Prostate gland (tissue), 2 donors: ENCODE results near the gene DDRGK1. TPM values are rescaled to one million over a fixed set of nuclear protein-coding genes. Genes with fewer than 3 reads are reported as not detected.

Experiments
- DNase-seq: peaks from one replicate; pipeline ENCODE4 v3.0.0-alpha.2; 2019; ENCODE audit warnings: low spot score
- H3K27ac ChIP-seq, 2 donors: fragments of 200-600 bp; sonication (generic); 2 replicates each; pipeline ENCODE4 v1.5.1; 2017 to 2019
- H3K27me3 ChIP-seq: fragments of 200-600 bp; sonication (generic); replicated peaks from 2 replicates; pipeline ENCODE4 v1.5.1; 2019; ENCODE audit not compliant: insufficient read depth
- H3K36me3 ChIP-seq, 2 donors: fragments of 200-600 bp; sonication (generic); 1 replicate in 1 of 2; 2 replicates in 1 of 2; pipeline versions ENCODE4 v1.5.1 to v1.8.1; 2017 to 2019
- H3K4me1 ChIP-seq: fragments of 200-600 bp; sonication (generic); replicated peaks from 2 replicates; pipeline ENCODE4 v1.5.1; 2019
- H3K4me3 ChIP-seq, 2 donors: fragments of 200-600 bp; sonication (generic); 2 replicates each; pipeline ENCODE4 v1.5.1; 2017 to 2019
- H3K9me3 ChIP-seq: fragments of 200-600 bp; sonication (generic); 2 replicates; pipeline ENCODE4 v1.5.1; 2017
- CTCF ChIP-seq, 4 experiments: fragments of 200-600 bp in 2 of 4; fragments of 450-650 bp in 2 of 4; sonication (generic) in 2 of 4; IDR thresholded peaks; 1 replicate in 3 of 4; 2 replicates in 1 of 4; pipeline ENCODE4 v1.5.1; 2016 to 2019; ENCODE audit warnings: antibody characterized with exemption in 4 of 4, mild to moderate bottlenecking in 2 of 4, moderate library complexity in 2 of 4
- POLR2A ChIP-seq: fragments of 450-650 bp; IDR thresholded peaks from one replicate; pipeline ENCODE4 v1.6.1; 2016; ENCODE audit warnings: antibody characterized with exemption, mild to moderate bottlenecking
- POLR2AphosphoS5 ChIP-seq: sonication (generic); formaldehyde crosslinking; IDR thresholded peaks from one replicate; pipeline ENCODE4 v1.6.1; 2017; ENCODE audit warnings: antibody characterized with exemption
- WGBS: methylation state at CpG from one replicate; pipeline ENCODE4 v1.1.5; 2018; 5-methylcytosine and 5-hydroxymethylcytosine counted together
- intact Hi-C: fragments of 100-400 bp; cut with DNase I; formaldehyde crosslinking; loops from one replicate; pipeline ENCODE4 v1.14.2; 2022
- total RNA-seq, 2 donors: library from RNA; depleted of rRNA; stranded (reverse); fragments of >200 nt; gene quantifications; one replicate each; pipeline ENCODE4 v1.1.0, GENCODE V29; 2016

DDRGK1 gene
- total RNA-seq, 2 donors from 2014 or later: 87.5 to 126 TPM

GRCh38 chr20:3163099-3164042, 41.1 kb downstream of the DDRGK1 start:
- TF ChIP-seq POLR2AphosphoS5: no peak
- TF ChIP-seq CTCF (IDR thresholded peaks at IDR 0.05): no peak
- H3K4me3 ChIP-seq: no peak overlapping the region
- no peak for DNase-seq
- H3K27me3 ChIP-seq: no peaks in the 10 kb centered on the region
- no peaks in the 10 kb centered on the region for H3K36me3 ChIP-seq
- no peaks in the 10 kb centered on the region for H3K9me3 ChIP-seq
- peaks cover 4% of the 10 kb centered on the region for H3K4me1 ChIP-seq
- WGBS: 88% methylated on average over 14 of the region's 14 CpGs
- intact Hi-C loops: no loop called here
- H3K27ac ChIP-seq: no peak overlapping the region

GRCh38 chr20:3162080-3162611, 42.3 kb downstream of the DDRGK1 start:
- Histone ChIP-seq H3K36me3 (no peaks in the 10 kb centered on the region), H3K4me3 (no peak overlapping the region), H3K27me3 (no peaks in the 10 kb centered on the region), H3K9me3 (no peaks in the 10 kb centered on the region), H3K4me1 (peaks cover 15% of the 10 kb centered on the region), H3K27ac (no peak overlapping the region)
- intact Hi-C loops: no loop called here
- 47% methylated on average over 11 of the region's 11 CpGs for WGBS
- TF ChIP-seq POLR2AphosphoS5 (no peak), POLR2A (no peak), CTCF (IDR thresholded peaks at IDR 0.05) (no peak)
- DNase-seq: no peak

- H3K27ac ChIP-seq: no peak overlapping the region
- H3K4me1 ChIP-seq: peaks cover 18% of the 10 kb centered on the region
- no peaks in the 10 kb centered on the region for H3K36me3 ChIP-seq
- no peaks in the 10 kb centered on the region for H3K9me3 ChIP-seq
- H3K27me3 ChIP-seq: no peaks in the 10 kb centered on the region
- WGBS: 77% methylated on average over 5 of the region's 5 CpGs
- DNase-seq: no peak
- TF ChIP-seq POLR2A (no peak), POLR2AphosphoS5 (no peak), CTCF (IDR thresholded peaks at IDR 0.05) (no peak)
- H3K4me3 ChIP-seq: no peak overlapping the region
- intact Hi-C loops: no loop called here
These were observed 43.0 kb downstream of the DDRGK1 start for GRCh38 chr20:3161316-3162079.

GRCh38 chr20:3160418-3160817, 44.1 kb downstream of the DDRGK1 start:
- no peak for DNase-seq
- intact Hi-C loops: no loop called here
- Histone ChIP-seq H3K9me3 (no peaks in the 10 kb centered on the region), H3K27me3 (no peaks in the 10 kb centered on the region), H3K4me3 (peak overlapping the region in 1 of 2 donors; percentile 96), H3K36me3 (no peaks in the 10 kb centered on the region), H3K27ac (no peak overlapping the region), H3K4me1 (peaks cover 18% of the 10 kb centered on the region)
- WGBS: 95% methylated on average over 6 of the region's 6 CpGs
- TF ChIP-seq CTCF (IDR thresholded peaks at IDR 0.05) (no peak), POLR2A (no peak), POLR2AphosphoS5 (no peak)
